HL-60 (cell line): ENCODE results near the gene CEBPZOS.
"Not testable (repeated sequence)": the region's sequence is repeated elsewhere in the genome, so short reads cannot be mapped to it uniquely, and the experiment has no call there.

Source experiments
- DNase-seq, 2 experiments: peaks; one replicate each; pipeline ENCODE4 v3.0.0-alpha.2; 2010 to 2020; ENCODE audit warnings: low read depth in 1 of 2, low spot score in 1 of 2
- H3K27ac ChIP-seq: fragments of 250-450 bp; sonication (Bioruptor Pico); replicated peaks from 2 replicates; pipeline ENCODE4 v1.5.1; 2020; ENCODE audit warnings: mild to moderate bottlenecking, moderate library complexity
- H3K27me3 ChIP-seq: fragments of 250-450 bp; sonication (Bioruptor Pico); 2 replicates; pipeline ENCODE4 v1.5.1; 2021; ENCODE audit warnings: mild to moderate bottlenecking, moderate library complexity; ENCODE audit not compliant: insufficient read depth, poor library complexity, severe bottlenecking
- H3K4me3 ChIP-seq: replicated peaks from 2 replicates; pipeline ENCODE4 v1.5.1; 2011; ENCODE audit warnings: mild to moderate bottlenecking, control low read depth, low read length; ENCODE audit not compliant: insufficient read depth
- GABPA ChIP-seq: IDR thresholded peaks from 2 replicates; pipeline ENCODE4 v1.6.1; 2012; ENCODE audit warnings: low read depth
- POLR2AphosphoS5 ChIP-seq: IDR thresholded peaks from 2 replicates; pipeline ENCODE4 v1.6.1; 2012; ENCODE audit warnings: low read depth
- REST ChIP-seq: IDR thresholded peaks from 2 replicates; pipeline ENCODE4 v1.6.1; 2012; ENCODE audit warnings: low read depth; ENCODE audit not compliant: insufficient replicate concordance
- SPI1 ChIP-seq: IDR thresholded peaks from 2 replicates; pipeline ENCODE4 v1.6.1; 2012; ENCODE audit warnings: low read depth, mild to moderate bottlenecking, borderline replicate concordance
- TF ChIP-seq, protein P1 (sequence below): IDR thresholded peaks from one replicate; pipeline ENCODE4 v1.5.1; 2011; ENCODE audit warnings: low read length, control low read depth, inconsistent platforms; ENCODE audit not compliant: insufficient read depth

Gene CEBPZOS

DNA sequence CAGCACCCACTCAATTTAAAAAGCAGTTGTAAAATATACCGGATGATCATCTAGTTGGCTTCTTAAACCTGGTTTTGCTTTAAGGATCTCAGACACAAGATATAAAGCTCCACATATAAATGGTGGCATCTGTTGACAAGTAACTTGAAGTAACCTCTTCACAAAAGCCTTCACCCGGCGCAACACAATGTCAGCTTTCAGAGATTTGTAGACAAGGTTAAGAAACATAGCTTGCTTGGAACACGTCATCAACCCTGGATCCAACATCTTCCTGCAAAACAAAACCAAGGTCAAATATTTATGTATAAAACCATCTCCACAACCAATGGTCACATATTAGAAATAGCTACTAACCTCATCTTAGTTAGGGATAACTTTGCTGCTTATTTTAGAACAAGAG, 26.8 kb downstream of the CEBPZOS start:
- H3K4me3 ChIP-seq: no peak overlapping the region
- H3K27ac ChIP-seq: no peak overlapping the region
- H3K27me3 ChIP-seq: no peaks in the 10 kb centered on the region
- TF ChIP-seq REST (no peak), POLR2AphosphoS5 (no peak), GABPA (no peak), SPI1 (no peak)
- TF ChIP-seq, protein P1, sequence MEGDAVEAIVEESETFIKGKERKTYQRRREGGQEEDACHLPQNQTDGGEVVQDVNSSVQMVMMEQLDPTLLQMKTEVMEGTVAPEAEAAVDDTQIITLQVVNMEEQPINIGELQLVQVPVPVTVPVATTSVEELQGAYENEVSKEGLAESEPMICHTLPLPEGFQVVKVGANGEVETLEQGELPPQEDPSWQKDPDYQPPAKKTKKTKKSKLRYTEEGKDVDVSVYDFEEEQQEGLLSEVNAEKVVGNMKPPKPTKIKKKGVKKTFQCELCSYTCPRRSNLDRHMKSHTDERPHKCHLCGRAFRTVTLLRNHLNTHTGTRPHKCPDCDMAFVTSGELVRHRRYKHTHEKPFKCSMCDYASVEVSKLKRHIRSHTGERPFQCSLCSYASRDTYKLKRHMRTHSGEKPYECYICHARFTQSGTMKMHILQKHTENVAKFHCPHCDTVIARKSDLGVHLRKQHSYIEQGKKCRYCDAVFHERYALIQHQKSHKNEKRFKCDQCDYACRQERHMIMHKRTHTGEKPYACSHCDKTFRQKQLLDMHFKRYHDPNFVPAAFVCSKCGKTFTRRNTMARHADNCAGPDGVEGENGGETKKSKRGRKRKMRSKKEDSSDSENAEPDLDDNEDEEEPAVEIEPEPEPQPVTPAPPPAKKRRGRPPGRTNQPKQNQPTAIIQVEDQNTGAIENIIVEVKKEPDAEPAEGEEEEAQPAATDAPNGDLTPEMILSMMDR: no peak
- no peak for DNase-seq

- H3K4me3 ChIP-seq: no peak overlapping the region
- H3K27me3 ChIP-seq: no peaks in the 10 kb centered on the region
- TF ChIP-seq REST: peak; percentile 88
- TF ChIP-seq, protein P1: no peak
- H3K27ac ChIP-seq: no peak overlapping the region
- no peak for DNase-seq
Observed at GRCh38 chr2:37224063-37224462, 27.8 kb downstream of the CEBPZOS start.

DNA sequence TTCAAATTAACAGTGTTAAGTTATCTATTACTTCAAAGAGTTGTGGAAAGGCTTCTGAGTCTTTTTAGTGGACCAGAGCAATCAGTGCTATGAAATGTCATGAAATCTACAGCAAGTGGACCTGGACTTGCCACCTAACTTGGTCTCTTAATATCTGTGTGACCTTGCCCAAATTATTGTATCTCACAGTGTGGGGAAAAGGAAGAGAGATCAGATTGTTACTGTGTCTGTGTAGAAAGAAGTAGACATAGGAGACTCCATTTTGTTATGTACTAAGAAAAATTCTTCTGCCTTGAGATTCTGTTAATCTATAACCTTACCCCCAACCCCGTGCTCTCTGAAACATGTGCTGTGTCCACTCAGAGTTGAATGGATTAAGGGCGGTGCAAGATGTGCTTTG, 28.8 kb downstream of the CEBPZOS start:
- H3K4me3 ChIP-seq, DNase-seq, H3K27me3 ChIP-seq, H3K27ac ChIP-seq: not testable (repeated sequence)

DNA sequence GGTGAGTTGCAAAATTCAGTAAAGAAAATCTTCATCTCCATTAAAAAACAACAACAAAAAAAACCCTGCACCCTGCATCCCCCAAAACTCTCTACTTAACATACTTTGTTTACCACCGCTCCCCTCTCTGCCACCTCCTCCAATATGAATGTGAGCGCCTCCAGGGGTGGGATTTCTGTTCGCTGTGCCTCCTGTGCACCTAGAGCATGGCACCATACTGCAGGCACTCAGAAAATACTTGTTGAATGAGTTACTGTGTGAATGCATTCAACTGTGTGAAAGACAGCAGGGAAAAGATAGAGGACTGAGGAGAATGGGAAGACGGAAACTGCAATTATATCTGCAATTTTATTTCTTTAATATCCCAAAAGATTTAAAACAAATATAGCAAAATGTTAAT, 30.6 kb downstream of the CEBPZOS start:
- Histone ChIP-seq H3K4me3 (no peak overlapping the region), H3K27me3 (no peaks in the 10 kb centered on the region), H3K27ac (no peak overlapping the region)
- no peak for DNase-seq
- no peak for TF ChIP-seq POLR2AphosphoS5
- TF ChIP-seq, protein P1: no peak
- no peak for TF ChIP-seq SPI1
- no peak for TF ChIP-seq REST
- TF ChIP-seq GABPA: no peak
